22Rv1 (cell line): ENCODE measurements around the gene NFX1.

Experiments
- CTCF ChIP-seq: fragments of 450-650 bp; IDR thresholded peaks from 2 replicates; pipeline ENCODE4 v1.5.1; 2017; ENCODE audit warnings: mild to moderate bottlenecking
- ZFX ChIP-seq: fragments of 450-650 bp; IDR thresholded peaks from 2 replicates; pipeline ENCODE4 v1.6.1; 2017; ENCODE audit warnings: antibody characterized with exemption, borderline replicate concordance

GRCh38 chr9:33295571-33295970 lies 5.3 kb downstream of the NFX1 start:
- TF ChIP-seq CTCF (no peak), ZFX (no peak)
